AG04450 (cell line): Measurements from ENCODE around the gene CACNA1D. TPM values are rescaled to one million over a fixed set of nuclear protein-coding genes. Genes with fewer than 3 reads are reported as not detected.
"Not testable (repeated sequence)": the region's sequence is repeated elsewhere in the genome, so short reads cannot be mapped to it uniquely, and the experiment has no call there.

Experiments
- CTCF ChIA-PET: fragments of 300-600, 350-600 bp; formaldehyde crosslinking; extraction: SDS; loops from one replicate; lab custom pipeline; 2022; ENCODE audit warnings: antibody characterized with exemption, inconsistent platforms; lab: Charles Lee
- POLR2A ChIA-PET: fragments of 350-600 bp; formaldehyde crosslinking; extraction: SDS; loops from one replicate; lab custom pipeline; 2021; ENCODE audit warnings: antibody characterized with exemption, inconsistent platforms; lab: Yijun Ruan, JAX
- DNase-seq: peaks from one replicate; pipeline ENCODE4 v3.0.0-alpha.2; 2011; ENCODE audit warnings: low read depth, low spot score
- H3K27ac ChIP-seq: one replicate; pipeline ENCODE4 v1.5.1; 2012; ENCODE audit warnings: low read depth, low read length, control low read depth
- H3K27me3 ChIP-seq: one replicate; pipeline ENCODE4 v1.6.0; 2012; ENCODE audit warnings: low read length; ENCODE audit not compliant: control insufficient read depth, insufficient read depth
- H3K4me3 ChIP-seq: 2 replicates; pipeline ENCODE4 v1.5.1; 2011; ENCODE audit warnings: mild to moderate bottlenecking, low read depth, low read length, control low read depth
- H3K9me3 ChIP-seq: 2 replicates; pipeline ENCODE4 v1.5.1; 2012; ENCODE audit warnings: low read length; ENCODE audit not compliant: control insufficient read depth, insufficient read depth
- polyA plus RNA-seq: library from polyadenylated mRNA; depleted of rRNA; stranded (reverse); fragments of >200 nt; gene quantifications from 2 replicates; pipeline ENCODE4 v1.2.3, GENCODE V29; 2011
- TF ChIP-seq, protein P1 (sequence below): IDR thresholded peaks from 2 replicates; pipeline ENCODE4 v1.5.1; 2011; ENCODE audit warnings: low read depth, low read length, control low read depth, inconsistent platforms

The CACNA1D gene
- polyA plus RNA-seq, 1 experiment, result 0.07 TPM

DNA sequence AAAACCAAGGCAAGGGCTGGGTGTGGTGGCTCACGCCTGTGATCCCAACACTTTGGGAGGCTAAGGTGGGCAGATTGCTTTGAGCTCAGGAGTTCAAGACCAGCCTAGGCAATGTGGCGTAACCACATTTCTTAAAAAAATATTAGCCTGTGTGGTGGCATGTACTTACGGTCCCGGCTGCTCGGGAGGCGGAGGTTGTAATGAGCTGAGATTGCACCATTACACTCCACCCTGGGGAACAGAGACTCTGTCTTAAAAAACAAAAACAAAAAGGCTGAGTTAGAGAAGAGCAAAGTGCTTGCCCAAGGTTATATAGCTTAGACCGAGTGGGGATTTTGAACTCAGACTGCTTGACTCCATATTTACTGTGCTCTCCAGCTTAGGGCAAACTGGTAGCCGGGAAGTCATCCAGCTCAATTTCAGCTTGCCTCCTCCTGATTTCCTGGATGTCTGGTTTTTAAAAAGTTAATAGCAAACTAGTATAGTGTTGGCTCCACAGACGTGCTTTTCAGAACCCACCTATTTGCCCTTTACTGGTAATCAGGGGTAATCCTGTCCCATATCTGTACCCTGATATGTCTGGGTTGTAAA is 138.9 kb downstream of the CACNA1D start:
- no peak for DNase-seq
- CTCF ChIA-PET, result interaction anchor here (1.3 kb wide), 1 partner anchor 77 kb away, joined by 4 read pairs; no protein-coding TSS in a partner anchor

DNA sequence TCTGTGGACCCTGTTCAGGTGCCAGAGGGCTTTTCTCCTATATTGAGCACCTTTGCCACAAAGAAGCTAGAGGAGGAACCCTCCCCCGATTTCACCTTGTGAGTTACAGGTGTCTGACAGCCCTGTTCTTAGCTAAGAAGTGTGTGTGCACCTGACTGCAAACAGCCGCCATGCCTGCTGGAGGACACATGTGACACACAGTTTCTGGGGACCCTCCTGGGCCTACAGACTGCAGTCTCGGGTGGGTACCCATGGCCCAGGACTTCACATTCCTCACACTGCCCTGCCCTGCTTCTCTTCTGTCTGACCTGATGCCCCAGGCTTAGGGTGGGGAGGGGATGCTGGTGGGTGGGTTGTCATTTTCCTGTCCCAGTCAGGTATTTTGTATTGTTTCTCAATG is 140.6 kb downstream of the CACNA1D start:
- no peak for DNase-seq
- Histone ChIP-seq H3K9me3 (no peaks in the 10 kb centered on the region), H3K27me3 (no peaks in the 10 kb centered on the region), H3K27ac (no peak overlapping the region), H3K4me3 (no peak overlapping the region)
- TF ChIP-seq, protein P1, sequence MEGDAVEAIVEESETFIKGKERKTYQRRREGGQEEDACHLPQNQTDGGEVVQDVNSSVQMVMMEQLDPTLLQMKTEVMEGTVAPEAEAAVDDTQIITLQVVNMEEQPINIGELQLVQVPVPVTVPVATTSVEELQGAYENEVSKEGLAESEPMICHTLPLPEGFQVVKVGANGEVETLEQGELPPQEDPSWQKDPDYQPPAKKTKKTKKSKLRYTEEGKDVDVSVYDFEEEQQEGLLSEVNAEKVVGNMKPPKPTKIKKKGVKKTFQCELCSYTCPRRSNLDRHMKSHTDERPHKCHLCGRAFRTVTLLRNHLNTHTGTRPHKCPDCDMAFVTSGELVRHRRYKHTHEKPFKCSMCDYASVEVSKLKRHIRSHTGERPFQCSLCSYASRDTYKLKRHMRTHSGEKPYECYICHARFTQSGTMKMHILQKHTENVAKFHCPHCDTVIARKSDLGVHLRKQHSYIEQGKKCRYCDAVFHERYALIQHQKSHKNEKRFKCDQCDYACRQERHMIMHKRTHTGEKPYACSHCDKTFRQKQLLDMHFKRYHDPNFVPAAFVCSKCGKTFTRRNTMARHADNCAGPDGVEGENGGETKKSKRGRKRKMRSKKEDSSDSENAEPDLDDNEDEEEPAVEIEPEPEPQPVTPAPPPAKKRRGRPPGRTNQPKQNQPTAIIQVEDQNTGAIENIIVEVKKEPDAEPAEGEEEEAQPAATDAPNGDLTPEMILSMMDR, result no peak
- ChIA-PET CTCF (no interaction called here), POLR2A (no interaction called here)

More for the DNA sequence above, 138.9 kb downstream of the CACNA1D start:
- H3K4me3 ChIP-seq, result no peak overlapping the region
- TF ChIP-seq, protein P1, result no peak
- POLR2A ChIA-PET, result no interaction called here
- H3K27ac ChIP-seq, result no peak overlapping the region
- H3K27me3 ChIP-seq, result no peaks in the 10 kb centered on the region
- H3K9me3 ChIP-seq, result no peaks in the 10 kb centered on the region

DNA sequence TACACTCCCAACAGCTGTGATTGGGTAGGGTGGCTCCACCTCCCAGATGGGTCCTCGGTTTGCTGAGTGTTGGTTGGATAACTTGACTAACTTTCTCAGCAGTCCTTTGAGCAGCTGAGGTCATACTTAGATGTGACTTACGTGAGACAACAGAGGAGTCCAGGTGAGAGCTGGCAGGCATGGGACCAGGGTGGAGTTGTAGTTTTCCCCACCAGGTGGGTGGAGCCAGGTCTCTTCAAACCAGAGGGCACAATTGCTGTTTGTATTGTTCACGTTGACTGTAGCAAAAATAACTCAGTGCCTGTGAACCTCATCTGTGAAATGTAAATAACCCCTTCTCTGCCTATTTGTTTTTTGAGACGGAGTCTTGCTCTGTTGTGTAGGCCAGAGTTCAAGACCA is 144.4 kb downstream of the CACNA1D start:
- H3K27ac ChIP-seq, DNase-seq, H3K9me3 ChIP-seq, H3K27me3 ChIP-seq, H3K4me3 ChIP-seq, POLR2A ChIA-PET, CTCF ChIA-PET: not testable (repeated sequence)

DNA sequence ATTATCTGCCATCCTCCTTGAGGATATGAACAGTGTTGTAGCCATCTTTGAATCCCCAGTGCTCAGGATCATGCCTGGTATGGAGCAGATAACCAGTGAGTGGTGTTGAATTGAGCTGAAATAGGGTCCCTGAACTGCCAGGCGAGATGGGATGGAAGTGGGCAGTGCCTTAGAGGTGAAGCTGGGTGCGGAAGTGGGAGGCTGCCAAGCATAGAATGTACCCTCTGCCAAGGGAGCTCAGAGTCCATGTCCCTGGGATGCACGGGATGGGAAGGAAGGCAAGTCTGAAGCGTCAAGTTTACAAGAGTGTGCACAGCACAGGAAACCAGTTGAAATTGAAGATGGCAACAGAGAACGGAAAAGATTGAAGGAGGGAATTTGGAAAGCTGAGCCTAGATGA is 147.0 kb downstream of the CACNA1D start:
- ChIA-PET POLR2A (no interaction called here), CTCF (no interaction called here)
- Histone ChIP-seq H3K27ac (no peak overlapping the region), H3K27me3 (no peaks in the 10 kb centered on the region), H3K9me3 (no peaks in the 10 kb centered on the region), H3K4me3 (no peak overlapping the region)
- no peak for DNase-seq
- TF ChIP-seq, protein P1, result no peak

DNA sequence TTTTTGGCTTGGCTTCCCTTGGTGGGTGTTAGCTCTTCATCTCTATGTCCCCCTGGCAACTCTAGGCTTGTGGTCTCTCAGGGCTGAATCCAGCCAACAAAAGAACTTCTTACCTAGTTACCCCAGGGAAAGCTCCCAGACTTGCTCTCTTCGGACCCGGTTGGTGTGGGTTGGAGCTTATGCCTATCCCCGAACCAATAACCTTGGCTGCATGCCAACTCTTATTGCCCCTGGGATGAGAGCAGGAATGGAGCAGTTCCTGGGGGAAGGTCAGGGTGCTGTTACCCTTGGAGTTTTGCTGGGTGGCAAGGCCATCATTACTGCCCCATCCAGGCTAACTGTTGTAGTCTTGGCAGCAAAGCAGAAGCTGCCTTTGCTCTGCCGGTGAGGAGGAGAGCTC is 147.8 kb downstream of the CACNA1D start:
- TF ChIP-seq, protein P1, result no peak
- Histone ChIP-seq H3K4me3 (no peak overlapping the region), H3K27ac (no peak overlapping the region), H3K27me3 (no peaks in the 10 kb centered on the region), H3K9me3 (no peaks in the 10 kb centered on the region)
- DNase-seq, result no peak
- ChIA-PET POLR2A (no interaction called here), CTCF (no interaction called here)

DNA sequence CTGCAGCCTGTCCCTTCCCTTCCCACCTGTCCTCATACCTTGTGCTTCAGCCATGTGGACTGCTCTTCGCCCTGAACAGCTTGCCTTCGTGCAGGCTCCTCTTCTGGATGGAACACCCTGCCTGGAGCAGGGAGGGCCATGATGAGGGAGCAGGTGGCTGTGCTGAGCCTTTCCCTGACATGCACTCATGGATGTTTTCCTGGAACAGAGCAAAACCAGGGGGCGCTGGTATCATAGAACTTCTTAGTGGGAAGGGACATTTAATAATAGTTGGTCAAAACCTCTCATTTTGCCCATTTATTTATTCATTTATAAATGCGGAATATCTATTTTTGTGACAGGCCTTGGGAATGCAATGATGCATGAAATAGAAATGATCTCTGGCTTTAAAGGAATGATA is 149.3 kb downstream of the CACNA1D start:
- no peak for DNase-seq
- TF ChIP-seq, protein P1, result no peak
- H3K27ac ChIP-seq, result no peak overlapping the region
- no peaks in the 10 kb centered on the region for H3K9me3 ChIP-seq
- no peak overlapping the region for H3K4me3 ChIP-seq
- H3K27me3 ChIP-seq, result no peaks in the 10 kb centered on the region
- ChIA-PET CTCF (no interaction called here), POLR2A (no interaction called here)
